DND-41 (cell line): ENCODE data around the gene PLA2G2F.

ENCODE experiments used
- ATAC-seq: fragments of 200-7000 bp; cut with Tn5 transposase; 3 replicates; pipeline ENCODE4 v1.9.1; 2021; ENCODE audit warnings: low read depth; ENCODE audit not compliant: insufficient read depth
- DNase-seq: peaks from one replicate; pipeline ENCODE4 v3.0.0-alpha.2; 2020
- H2AFZ ChIP-seq: 2 replicates; pipeline ENCODE4 v1.6.0; 2012; ENCODE audit warnings: low read depth, low read length
- H3K27ac ChIP-seq: 2 replicates; pipeline ENCODE4 v1.5.1; 2012; ENCODE audit warnings: low read length, inconsistent platforms
- H3K27me3 ChIP-seq: fragments of 200-600 bp; sonication (generic); 2 replicates; pipeline ENCODE4 v1.6.0; 2012; ENCODE audit warnings: low read length, mild to moderate bottlenecking, inconsistent platforms; ENCODE audit not compliant: insufficient read depth, poor library complexity
- H3K36me3 ChIP-seq: 2 replicates; pipeline ENCODE4 v1.5.1; 2012; ENCODE audit warnings: low read length, inconsistent platforms; ENCODE audit not compliant: insufficient read depth
- H3K4me1 ChIP-seq: 2 replicates; pipeline ENCODE4 v1.5.1; 2012; ENCODE audit warnings: mild to moderate bottlenecking, low read length; ENCODE audit not compliant: insufficient read depth
- H3K4me2 ChIP-seq: 2 replicates; pipeline ENCODE4 v1.6.0; 2012; ENCODE audit warnings: mild to moderate bottlenecking, moderate library complexity, low read length, inconsistent platforms; ENCODE audit not compliant: insufficient read depth
- H3K4me3 ChIP-seq, 2 experiments: fragments of 200-600 bp in 1 of 2; shearing (Covaris generic) in 1 of 2; 2 replicates each; pipeline ENCODE4 v1.5.1; 2012 to 2016; ENCODE audit warnings: inconsistent platforms in 2 of 2, low read length in 2 of 2, mild to moderate bottlenecking in 2 of 2, low read depth in 1 of 2, moderate library complexity in 1 of 2
- H3K79me2 ChIP-seq: 2 replicates; pipeline ENCODE4 v1.6.0; 2012; ENCODE audit warnings: low read length, inconsistent platforms; ENCODE audit not compliant: insufficient read depth
- H3K9ac ChIP-seq: 2 replicates; pipeline ENCODE4 v1.6.0; 2012; ENCODE audit warnings: low read depth, mild to moderate bottlenecking, inconsistent platforms, low read length, moderate library complexity
- H3K9me3 ChIP-seq: 2 replicates; pipeline ENCODE4 v1.5.1; 2012; ENCODE audit warnings: low read length, moderate library complexity, mild to moderate bottlenecking, inconsistent platforms; ENCODE audit not compliant: insufficient read depth, severe bottlenecking
- H4K20me1 ChIP-seq: 2 replicates; pipeline ENCODE4 v1.6.0; 2012; ENCODE audit warnings: low read length; ENCODE audit not compliant: insufficient read depth
- EZH2 ChIP-seq: IDR thresholded peaks from 3 replicates; pipeline ENCODE4 v1.6.1; 2012; ENCODE audit warnings: borderline replicate concordance, low read depth, mild to moderate bottlenecking, moderate library complexity, low read length, inconsistent platforms; ENCODE audit not compliant: severe bottlenecking
- TF ChIP-seq, protein P1 (sequence below): IDR thresholded peaks from 2 replicates; pipeline ENCODE4 v1.5.1; 2012; ENCODE audit warnings: borderline replicate concordance, low read length, moderate library complexity, mild to moderate bottlenecking; ENCODE audit not compliant: poor library complexity, severe bottlenecking; ENCODE audit errors: extremely low read depth

Gene PLA2G2F

DNA sequence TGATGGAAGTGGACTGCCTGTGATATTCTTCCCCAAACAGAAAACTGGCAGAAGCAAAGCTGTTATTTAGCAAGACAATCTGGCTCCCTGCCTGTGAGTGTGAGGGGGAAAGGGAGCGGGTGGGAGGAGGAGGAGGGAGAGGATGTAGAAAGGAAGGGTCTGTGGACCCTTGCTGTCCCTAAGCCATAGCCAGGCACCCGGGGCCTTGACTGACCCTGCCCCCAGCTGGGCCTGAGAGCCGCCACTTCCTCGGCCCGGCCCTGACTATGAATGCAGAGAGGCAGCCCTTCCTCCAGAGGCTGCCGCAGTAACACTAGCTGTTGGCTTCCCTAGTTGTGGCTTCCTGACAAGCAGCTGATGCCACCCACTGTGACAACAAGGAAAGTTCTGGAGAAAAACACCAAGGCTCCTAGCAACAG lies 13.9 kb downstream of the PLA2G2F start:
- H3K27ac ChIP-seq, result no peak overlapping the region
- no peak overlapping the region for H3K4me2 ChIP-seq
- TF ChIP-seq, protein P1, sequence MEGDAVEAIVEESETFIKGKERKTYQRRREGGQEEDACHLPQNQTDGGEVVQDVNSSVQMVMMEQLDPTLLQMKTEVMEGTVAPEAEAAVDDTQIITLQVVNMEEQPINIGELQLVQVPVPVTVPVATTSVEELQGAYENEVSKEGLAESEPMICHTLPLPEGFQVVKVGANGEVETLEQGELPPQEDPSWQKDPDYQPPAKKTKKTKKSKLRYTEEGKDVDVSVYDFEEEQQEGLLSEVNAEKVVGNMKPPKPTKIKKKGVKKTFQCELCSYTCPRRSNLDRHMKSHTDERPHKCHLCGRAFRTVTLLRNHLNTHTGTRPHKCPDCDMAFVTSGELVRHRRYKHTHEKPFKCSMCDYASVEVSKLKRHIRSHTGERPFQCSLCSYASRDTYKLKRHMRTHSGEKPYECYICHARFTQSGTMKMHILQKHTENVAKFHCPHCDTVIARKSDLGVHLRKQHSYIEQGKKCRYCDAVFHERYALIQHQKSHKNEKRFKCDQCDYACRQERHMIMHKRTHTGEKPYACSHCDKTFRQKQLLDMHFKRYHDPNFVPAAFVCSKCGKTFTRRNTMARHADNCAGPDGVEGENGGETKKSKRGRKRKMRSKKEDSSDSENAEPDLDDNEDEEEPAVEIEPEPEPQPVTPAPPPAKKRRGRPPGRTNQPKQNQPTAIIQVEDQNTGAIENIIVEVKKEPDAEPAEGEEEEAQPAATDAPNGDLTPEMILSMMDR, result no peak
- no peak for TF ChIP-seq EZH2
- H3K36me3 ChIP-seq, result no peaks in the 10 kb centered on the region
- H3K27me3 ChIP-seq, result no peaks in the 10 kb centered on the region
- no peak for DNase-seq
- H3K9ac ChIP-seq, result no peak overlapping the region
- no peak overlapping the region for H3K4me3 ChIP-seq
- no peak overlapping the region for H2AFZ ChIP-seq
- ATAC-seq, result no peak
- H3K79me2 ChIP-seq, result no peaks in the 10 kb centered on the region
- no peaks in the 10 kb centered on the region for H3K9me3 ChIP-seq
- no peaks in the 10 kb centered on the region for H4K20me1 ChIP-seq
- H3K4me1 ChIP-seq, result peaks cover 9% of the 10 kb centered on the region

DNA sequence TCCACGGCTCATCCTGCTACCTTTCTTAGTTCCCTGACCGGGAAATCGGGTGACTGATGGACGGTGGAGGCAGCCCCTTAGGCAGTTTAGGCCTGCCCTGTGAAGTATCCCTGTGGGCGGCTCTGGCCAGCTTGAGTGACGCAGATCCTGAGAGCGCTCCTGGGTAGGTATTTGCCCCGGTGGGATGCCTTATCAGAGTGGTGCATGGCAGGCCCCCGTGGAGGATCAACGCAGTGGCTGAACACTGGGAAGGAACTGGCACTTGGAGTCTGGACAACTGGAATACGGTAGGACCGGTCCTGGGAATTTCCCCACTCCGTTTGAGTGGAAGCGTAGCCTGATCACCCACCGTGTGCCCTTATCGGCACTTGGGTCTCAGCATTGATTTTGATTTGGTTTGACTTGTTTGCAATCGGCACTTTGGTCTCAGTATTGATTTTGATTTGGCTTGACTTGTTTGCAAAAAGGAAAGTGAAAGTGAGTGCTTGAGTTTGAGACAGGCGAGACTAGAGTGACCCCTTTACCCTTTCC lies 15.2 kb downstream of the PLA2G2F start:
- no peaks in the 10 kb centered on the region for H3K36me3 ChIP-seq
- no peaks in the 10 kb centered on the region for H4K20me1 ChIP-seq
- no peak for TF ChIP-seq EZH2
- TF ChIP-seq, protein P1, result no peak
- no peak overlapping the region for H3K27ac ChIP-seq
- H3K27me3 ChIP-seq, result no peaks in the 10 kb centered on the region
- no peak for ATAC-seq
- DNase-seq, result no peak
- no peaks in the 10 kb centered on the region for H3K79me2 ChIP-seq
- no peak overlapping the region for H3K9ac ChIP-seq
- H3K4me2 ChIP-seq, result no peak overlapping the region
- no peak overlapping the region for H3K4me3 ChIP-seq
- peaks cover 10% of the 10 kb centered on the region for H3K9me3 ChIP-seq
- peaks cover 9% of the 10 kb centered on the region for H3K4me1 ChIP-seq
- no peak overlapping the region for H2AFZ ChIP-seq

DNA sequence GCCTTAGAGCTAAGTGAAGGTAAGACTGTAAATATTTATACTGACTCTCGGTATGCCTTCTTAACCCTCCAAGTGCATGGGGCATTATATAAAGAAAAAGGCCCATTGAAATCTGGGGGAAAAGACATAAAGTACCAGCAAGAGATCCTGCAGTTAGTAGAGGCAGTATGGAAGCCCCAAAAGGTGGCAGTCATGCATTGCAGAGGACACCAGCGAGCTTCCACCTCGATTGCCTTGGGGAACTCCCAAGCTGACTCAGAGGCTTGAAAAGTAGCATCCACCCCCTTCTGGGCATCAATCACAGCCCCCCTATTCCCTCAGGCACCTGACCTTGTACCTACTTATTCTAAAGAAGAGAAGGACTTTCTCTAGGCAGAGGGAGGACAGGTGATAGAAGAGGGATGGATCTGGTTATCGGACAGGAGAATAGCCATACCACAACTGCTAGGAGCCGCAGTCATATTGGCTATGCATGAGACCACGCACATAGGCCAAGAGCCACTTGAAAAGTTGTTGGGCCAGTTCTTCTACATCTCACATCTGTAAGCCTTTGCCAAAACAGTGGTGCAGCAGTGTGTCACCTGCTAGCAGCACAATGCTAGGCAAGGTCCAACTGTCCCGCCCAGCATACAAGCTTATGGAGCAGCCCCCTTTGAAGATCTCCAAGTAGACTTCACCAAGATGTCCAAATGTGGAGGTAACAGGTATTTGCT lies 19.4 kb downstream of the PLA2G2F start:
- H3K79me2 ChIP-seq, result no peaks in the 10 kb centered on the region

More for the DNA sequence above, 19.4 kb downstream of the PLA2G2F start:
- H3K4me3 ChIP-seq, result no peak overlapping the region
- H3K9me3 ChIP-seq, result peaks cover 37% of the 10 kb centered on the region
- H3K4me2 ChIP-seq, result no peak overlapping the region
- H3K9ac ChIP-seq, result no peak overlapping the region
- H3K27ac ChIP-seq, result no peak overlapping the region
- TF ChIP-seq, protein P1, result no peak
- no peak for TF ChIP-seq EZH2
- H3K36me3 ChIP-seq, result no peaks in the 10 kb centered on the region
- H2AFZ ChIP-seq, result no peak overlapping the region
- ATAC-seq (no peak), DNase-seq (no peak)
- H3K27me3 ChIP-seq, result no peaks in the 10 kb centered on the region
- H4K20me1 ChIP-seq, result no peaks in the 10 kb centered on the region
- no peaks in the 10 kb centered on the region for H3K4me1 ChIP-seq
